H9 (cell line): Measurements from ENCODE around the gene CXXC5. TPM values are rescaled to one million over a fixed set of nuclear protein-coding genes. Genes with fewer than 3 reads are reported as not detected.
A peak's percentile ranks its signal among the peaks of the same experiment; 100 is the strongest.

Experiments used
- DNase-seq: peaks from one replicate; pipeline ENCODE4 v3.0.0-alpha.2; 2017
- H2AFZ ChIP-seq: one replicate; pipeline ENCODE4 v1.6.1; 2013; ENCODE audit warnings: mild to moderate bottlenecking, low read length, control low read depth, moderate library complexity
- H2AK5ac ChIP-seq: 2 replicates; pipeline ENCODE4 v1.6.1; 2013; ENCODE audit warnings: low read length, control low read depth, mixed read lengths; ENCODE audit not compliant: insufficient read length
- H2BK120ac ChIP-seq: one replicate; pipeline ENCODE4 v1.6.1; 2013; ENCODE audit warnings: low read depth, mild to moderate bottlenecking, low read length, control low read depth, inconsistent platforms; ENCODE audit not compliant: poor library complexity, severe bottlenecking
- H2BK12ac ChIP-seq: 2 replicates; pipeline ENCODE4 v1.6.1; 2013; ENCODE audit warnings: low read length, control low read depth, mixed read lengths, low read depth; ENCODE audit not compliant: insufficient read length
- H2BK15ac ChIP-seq: 2 replicates; pipeline ENCODE4 v1.6.1; 2013; ENCODE audit warnings: low read depth, low read length, control low read depth
- H2BK20ac ChIP-seq: one replicate; pipeline ENCODE4 v1.6.1; 2013; ENCODE audit warnings: low read depth, mild to moderate bottlenecking, low read length, control low read depth, inconsistent platforms; ENCODE audit not compliant: poor library complexity, severe bottlenecking
- H2BK5ac ChIP-seq: 2 replicates; pipeline ENCODE4 v1.6.1; 2013; ENCODE audit warnings: low read length, control low read depth, mixed read lengths; ENCODE audit not compliant: insufficient read length
- H3K14ac ChIP-seq: 2 replicates; pipeline ENCODE4 v1.6.1; 2013; ENCODE audit warnings: low read length, control low read depth; ENCODE audit not compliant: insufficient read depth
- H3K18ac ChIP-seq: 2 replicates; pipeline ENCODE4 v1.6.1; 2013; ENCODE audit warnings: low read depth, mild to moderate bottlenecking, mixed read lengths, low read length, control low read depth; ENCODE audit not compliant: insufficient read length
- H3K23ac ChIP-seq: 2 replicates; pipeline ENCODE4 v1.6.1; 2013; ENCODE audit warnings: low read length, control low read depth, mixed read lengths, low read depth; ENCODE audit not compliant: insufficient read length
- H3K23me2 ChIP-seq: 2 replicates; pipeline ENCODE4 v1.6.1; 2013; ENCODE audit warnings: low read depth, mild to moderate bottlenecking, mixed read lengths, low read length, control low read depth; ENCODE audit not compliant: insufficient read length, poor library complexity, severe bottlenecking
- H3K27ac ChIP-seq: 2 replicates; pipeline ENCODE4 v1.5.1; 2013; ENCODE audit warnings: low read length, control low read depth, mixed read lengths, low read depth; ENCODE audit not compliant: insufficient read length
- H3K27me3 ChIP-seq: 2 replicates; pipeline ENCODE4 v1.6.1; 2013; ENCODE audit warnings: low read length, control low read depth, inconsistent platforms; ENCODE audit not compliant: insufficient read depth
- H3K4ac ChIP-seq: 2 replicates; pipeline ENCODE4 v1.6.1; 2013; ENCODE audit warnings: low read depth, mild to moderate bottlenecking, control low read depth, inconsistent platforms, low read length, moderate library complexity
- H3K4me1 ChIP-seq: 2 replicates; pipeline ENCODE4 v1.6.1; 2013; ENCODE audit warnings: low read length, control low read depth, inconsistent platforms; ENCODE audit not compliant: insufficient read depth
- H3K4me2 ChIP-seq: 2 replicates; pipeline ENCODE4 v1.6.1; 2013; ENCODE audit warnings: low read length, control low read depth, mixed read lengths; ENCODE audit not compliant: insufficient read length, insufficient read depth
- H3K56ac ChIP-seq: 2 replicates; pipeline ENCODE4 v1.6.1; 2013; ENCODE audit warnings: low read depth, mild to moderate bottlenecking, mixed read lengths, low read length, control low read depth; ENCODE audit not compliant: insufficient read length
- H3K79me1 ChIP-seq: 2 replicates; pipeline ENCODE4 v1.6.1; 2013; ENCODE audit warnings: low read depth, mild to moderate bottlenecking, moderate library complexity, low read length, control low read depth, inconsistent platforms; ENCODE audit not compliant: insufficient read depth, poor library complexity, severe bottlenecking
- H3K79me2 ChIP-seq: 2 replicates; pipeline ENCODE4 v1.6.1; 2013; ENCODE audit warnings: low read length, control low read depth, inconsistent platforms; ENCODE audit not compliant: insufficient read depth
- H3K9ac ChIP-seq: 2 replicates; pipeline ENCODE4 v1.6.1; 2013; ENCODE audit warnings: low read length, control low read depth, mixed read lengths; ENCODE audit not compliant: insufficient read length; ENCODE audit errors: extremely low read depth
- H3K9me3 ChIP-seq: one replicate; pipeline ENCODE4 v1.6.1; 2013; ENCODE audit warnings: low read depth, low read length, inconsistent platforms; ENCODE audit not compliant: control insufficient read depth
- H3T11ph ChIP-seq: one replicate; pipeline ENCODE4 v1.6.1; 2013; ENCODE audit warnings: mild to moderate bottlenecking, low read length, control low read depth, inconsistent platforms
- H4K20me1 ChIP-seq: one replicate; pipeline ENCODE4 v1.6.1; 2013; ENCODE audit not compliant: control insufficient read depth, insufficient read length, insufficient read depth
- H4K5ac ChIP-seq: 2 replicates; pipeline ENCODE4 v1.6.1; 2013; ENCODE audit warnings: low read depth, mild to moderate bottlenecking, mixed read lengths, low read length, control low read depth; ENCODE audit not compliant: insufficient read length
- H4K8ac ChIP-seq: replicated peaks from 2 replicates; pipeline ENCODE4 v1.6.1; 2013; ENCODE audit warnings: low read length, control low read depth, mixed read lengths, low read depth; ENCODE audit not compliant: insufficient read length
- H4K91ac ChIP-seq: 2 replicates; pipeline ENCODE4 v1.6.1; 2013; ENCODE audit warnings: low read depth, mild to moderate bottlenecking, moderate library complexity, mixed read lengths, low read length, control low read depth; ENCODE audit not compliant: insufficient read length
- H3K27ac Mint-ChIP-seq, 3 experiments: 2 replicates in 2 of 3; 3 replicates in 1 of 3; pipeline ENCODE4 v1.8.0; 2020 to 2021; ENCODE audit warnings: mixed read lengths in 3 of 3, mild to moderate bottlenecking in 1 of 3, moderate library complexity in 1 of 3
- H3K27me3 Mint-ChIP-seq: 2 replicates; pipeline ENCODE4 v1.8.0; 2021; ENCODE audit warnings: low read depth, mild to moderate bottlenecking, moderate library complexity, mixed read lengths
- H3K36me3 Mint-ChIP-seq, 3 experiments: 2 replicates in 2 of 3; 3 replicates in 1 of 3; pipeline ENCODE4 v1.8.0; 2020 to 2021; ENCODE audit warnings: low read depth in 3 of 3, mixed read lengths in 3 of 3; ENCODE audit not compliant: insufficient read depth in 1 of 3
- H3K4me1 Mint-ChIP-seq, 2 experiments: 2 replicates each; pipeline ENCODE4 v1.8.0; 2020; ENCODE audit warnings: mixed read lengths in 2 of 2
- H3K4me3 Mint-ChIP-seq, 2 experiments: 2 replicates in 1 of 2; 3 replicates in 1 of 2; pipeline ENCODE4 v1.8.0; 2020 to 2021; ENCODE audit warnings: mild to moderate bottlenecking in 2 of 2, mixed read lengths in 2 of 2, moderate library complexity in 1 of 2
- H3K9me3 Mint-ChIP-seq, 2 experiments: 2 replicates in 1 of 2; 3 replicates in 1 of 2; pipeline ENCODE4 v1.8.0; 2020; ENCODE audit warnings: mild to moderate bottlenecking in 2 of 2, mixed read lengths in 2 of 2, moderate library complexity in 1 of 2
- WGBS: extraction: QIAGEN DNeasy Blood & Tissue Kit; methylation state at CpG from one replicate; pipeline ENCODE4 v1.1.7; 2013; ENCODE audit warnings: missing lambda C conversion rate, low lambda C conversion rate, mixed read lengths; ENCODE audit not compliant: insufficient read length; ENCODE audit errors: extremely low coverage; 5-methylcytosine and 5-hydroxymethylcytosine counted together
- total RNA-seq: library from RNA; stranded (reverse); gene quantifications from 2 replicates; pipeline ENCODE4 v1.2.1, GENCODE V29; 2021
- TF ChIP-seq, protein P1 (sequence below): fragments of 200-600 bp; sonication (generic); conservative IDR thresholded peaks from 3 replicates; pipeline ENCODE4 v1.8.0; 2021; ENCODE audit warnings: antibody characterized with exemption, mild to moderate bottlenecking

The CXXC5 gene
- total RNA-seq, 1 experiment from 2014 or later = 105 TPM

GRCh38 chr5:139637438-139638089 is 10.6 kb upstream of the CXXC5 start:
- Histone ChIP-seq H2AK5ac (no peak overlapping the region), H3K18ac (peak overlapping the region; percentile 88), H3K4me1 (peaks cover 29% of the 10 kb centered on the region; the same call in 1 of the 2 replicates), H3K4ac (no peak overlapping the region; the same call in 1 of the 2 replicates), H3K79me2 (no peaks in the 10 kb centered on the region), H2AFZ (no peak overlapping the region), H2BK20ac (no peak overlapping the region), H4K91ac (peak overlapping the region; percentile 88), H4K8ac (no peak overlapping the region), H4K5ac (peak overlapping the region; percentile 19), H2BK5ac (no peak overlapping the region), H3K9ac (peak overlapping the region; percentile 60), H2BK120ac (no peak overlapping the region), H2BK12ac (no peak overlapping the region), H3T11ph (no peak overlapping the region), H3K14ac (peak overlapping the region; percentile 66; the same call in 1 of the 2 replicates), H2BK15ac (no peak overlapping the region), H3K9me3 (no peaks in the 10 kb centered on the region), H3K23me2 (no peaks in the 10 kb centered on the region), H3K27ac (peak overlapping the region; percentile 28), H4K20me1 (no peaks in the 10 kb centered on the region), H3K79me1 (no peaks in the 10 kb centered on the region), H3K23ac (no peak overlapping the region), H3K27me3 (no peaks in the 10 kb centered on the region), H3K56ac (no peak overlapping the region), H3K4me2 (peak overlapping the region; percentile 61)
- H3K4me1 Mint-ChIP-seq = peaks cover 69 to 80% of the 10 kb centered on the region in 2 experiments
- H3K9me3 Mint-ChIP-seq = no peaks in the 10 kb centered on the region; a peak in 1 of 5 replicates
- peak; percentile 84 for DNase-seq
- TF ChIP-seq, protein P1, sequence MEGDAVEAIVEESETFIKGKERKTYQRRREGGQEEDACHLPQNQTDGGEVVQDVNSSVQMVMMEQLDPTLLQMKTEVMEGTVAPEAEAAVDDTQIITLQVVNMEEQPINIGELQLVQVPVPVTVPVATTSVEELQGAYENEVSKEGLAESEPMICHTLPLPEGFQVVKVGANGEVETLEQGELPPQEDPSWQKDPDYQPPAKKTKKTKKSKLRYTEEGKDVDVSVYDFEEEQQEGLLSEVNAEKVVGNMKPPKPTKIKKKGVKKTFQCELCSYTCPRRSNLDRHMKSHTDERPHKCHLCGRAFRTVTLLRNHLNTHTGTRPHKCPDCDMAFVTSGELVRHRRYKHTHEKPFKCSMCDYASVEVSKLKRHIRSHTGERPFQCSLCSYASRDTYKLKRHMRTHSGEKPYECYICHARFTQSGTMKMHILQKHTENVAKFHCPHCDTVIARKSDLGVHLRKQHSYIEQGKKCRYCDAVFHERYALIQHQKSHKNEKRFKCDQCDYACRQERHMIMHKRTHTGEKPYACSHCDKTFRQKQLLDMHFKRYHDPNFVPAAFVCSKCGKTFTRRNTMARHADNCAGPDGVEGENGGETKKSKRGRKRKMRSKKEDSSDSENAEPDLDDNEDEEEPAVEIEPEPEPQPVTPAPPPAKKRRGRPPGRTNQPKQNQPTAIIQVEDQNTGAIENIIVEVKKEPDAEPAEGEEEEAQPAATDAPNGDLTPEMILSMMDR = peak; percentile 32; the same call in 1 of the 3 replicates
- H3K36me3 Mint-ChIP-seq = no peaks in the 10 kb centered on the region; a peak in 2 of 7 replicates
- peak overlapping the region; percentile 73 to 97 (median 74); a peak in 6 of 7 replicates for H3K27ac Mint-ChIP-seq
- no CpG with 5 or more reads among the region's 62 CpGs for WGBS
- peaks cover 13% of the 10 kb centered on the region for H3K27me3 Mint-ChIP-seq
- peak overlapping the region; percentile 55 to 74 for H3K4me3 Mint-ChIP-seq
